Measurements from ENCODE around the gene SPEG. TPM values are rescaled to one million over a fixed set of nuclear protein-coding genes. Genes with fewer than 3 reads are reported as not detected.

SPEG gene
- total RNA-seq, 4 donors from 2014 or later, result 3.2 to 49.5 (median 10.2) TPM

DNA sequence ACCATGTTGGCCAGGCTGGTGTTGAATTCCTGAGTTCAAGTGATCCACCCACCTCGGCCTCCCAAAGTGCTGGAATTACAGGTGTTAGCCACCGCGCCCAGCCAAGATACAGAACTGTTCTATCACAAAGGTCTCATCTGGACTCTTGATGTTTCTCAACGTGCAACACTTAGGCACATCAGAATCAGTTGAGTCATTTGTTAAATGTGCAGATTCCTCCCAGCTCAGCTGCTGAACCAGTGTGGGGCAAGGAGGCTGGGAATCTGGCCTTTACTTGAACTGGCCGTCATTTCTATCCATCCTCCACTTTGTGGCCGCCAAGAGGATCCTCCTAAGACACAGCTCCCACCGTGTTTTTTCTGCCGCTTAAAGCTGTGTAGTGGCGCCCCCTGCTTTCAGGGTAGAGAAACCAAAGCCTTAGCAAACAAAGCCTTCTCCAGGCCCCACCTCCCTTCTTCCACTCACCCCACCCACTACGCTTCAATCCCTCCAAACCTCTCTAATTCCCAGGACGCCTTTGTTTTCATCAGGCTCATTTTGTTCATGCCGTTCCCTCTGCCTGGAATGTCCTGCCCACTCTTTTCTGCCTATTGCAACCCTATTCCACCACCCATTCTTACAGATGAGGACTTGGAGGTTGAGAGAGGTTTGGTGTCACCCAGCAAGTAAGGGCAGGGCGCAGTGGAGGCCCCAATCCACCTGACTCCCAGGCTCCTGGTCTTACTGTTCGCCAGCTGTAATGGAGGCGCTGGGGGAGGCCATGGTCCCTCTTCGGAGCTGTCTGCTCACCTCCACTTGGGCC lies 776 bp upstream of the SPEG start:
- Histone ChIP-seq H3K9me3 (no peaks in the 10 kb centered on the region), H3K27ac (peak overlapping the region in 2 of 4 donors; percentile 43 to 84), H3K4me3 (peak overlapping the region in 1 of 4 donors; percentile 32), H3K27me3 (peaks cover 0 to 12% of the 10 kb centered on the region in 2 donors), H3K4me1 (peaks cover 0 to 16% (median 5%) of the 10 kb centered on the region in 4 donors), H3K36me3 (no peaks in the 10 kb centered on the region)
- no peak for DNase-seq
- no peak for TF ChIP-seq POLR2A (IDR thresholded peaks at IDR 0.05)
- TF ChIP-seq, protein P1, sequence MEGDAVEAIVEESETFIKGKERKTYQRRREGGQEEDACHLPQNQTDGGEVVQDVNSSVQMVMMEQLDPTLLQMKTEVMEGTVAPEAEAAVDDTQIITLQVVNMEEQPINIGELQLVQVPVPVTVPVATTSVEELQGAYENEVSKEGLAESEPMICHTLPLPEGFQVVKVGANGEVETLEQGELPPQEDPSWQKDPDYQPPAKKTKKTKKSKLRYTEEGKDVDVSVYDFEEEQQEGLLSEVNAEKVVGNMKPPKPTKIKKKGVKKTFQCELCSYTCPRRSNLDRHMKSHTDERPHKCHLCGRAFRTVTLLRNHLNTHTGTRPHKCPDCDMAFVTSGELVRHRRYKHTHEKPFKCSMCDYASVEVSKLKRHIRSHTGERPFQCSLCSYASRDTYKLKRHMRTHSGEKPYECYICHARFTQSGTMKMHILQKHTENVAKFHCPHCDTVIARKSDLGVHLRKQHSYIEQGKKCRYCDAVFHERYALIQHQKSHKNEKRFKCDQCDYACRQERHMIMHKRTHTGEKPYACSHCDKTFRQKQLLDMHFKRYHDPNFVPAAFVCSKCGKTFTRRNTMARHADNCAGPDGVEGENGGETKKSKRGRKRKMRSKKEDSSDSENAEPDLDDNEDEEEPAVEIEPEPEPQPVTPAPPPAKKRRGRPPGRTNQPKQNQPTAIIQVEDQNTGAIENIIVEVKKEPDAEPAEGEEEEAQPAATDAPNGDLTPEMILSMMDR (IDR thresholded peaks at IDR 0.05), result peak in 2 of 6 experiments; percentile 24 to 38

DNA sequence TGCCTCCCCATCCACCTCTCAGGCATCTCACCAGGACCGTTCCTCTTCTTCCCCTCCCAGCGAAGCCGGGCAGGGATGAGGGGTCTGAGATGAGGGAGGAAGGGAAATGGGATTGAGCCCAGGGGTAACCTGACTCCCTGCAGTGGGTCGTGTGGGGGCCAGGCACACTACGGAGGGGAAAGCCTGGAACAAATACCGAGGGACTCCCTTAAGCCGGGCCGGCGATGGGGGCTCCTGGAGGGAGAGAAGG lies 250 bp upstream of the SPEG start:
- Histone ChIP-seq H3K27me3 (peaks cover 0 to 12% of the 10 kb centered on the region in 2 donors), H3K4me1 (peaks cover 0 to 16% (median 5%) of the 10 kb centered on the region in 4 donors), H3K9me3 (no peaks in the 10 kb centered on the region), H3K36me3 (no peaks in the 10 kb centered on the region), H3K27ac (peak overlapping the region in 2 of 4 donors; percentile 43 to 84), H3K4me3 (peak overlapping the region in 1 of 4 donors; percentile 32)
- TF ChIP-seq, protein P1 (IDR thresholded peaks at IDR 0.05), result no peak
- TF ChIP-seq POLR2A (IDR thresholded peaks at IDR 0.05), result no peak
- no peak for DNase-seq

DNA sequence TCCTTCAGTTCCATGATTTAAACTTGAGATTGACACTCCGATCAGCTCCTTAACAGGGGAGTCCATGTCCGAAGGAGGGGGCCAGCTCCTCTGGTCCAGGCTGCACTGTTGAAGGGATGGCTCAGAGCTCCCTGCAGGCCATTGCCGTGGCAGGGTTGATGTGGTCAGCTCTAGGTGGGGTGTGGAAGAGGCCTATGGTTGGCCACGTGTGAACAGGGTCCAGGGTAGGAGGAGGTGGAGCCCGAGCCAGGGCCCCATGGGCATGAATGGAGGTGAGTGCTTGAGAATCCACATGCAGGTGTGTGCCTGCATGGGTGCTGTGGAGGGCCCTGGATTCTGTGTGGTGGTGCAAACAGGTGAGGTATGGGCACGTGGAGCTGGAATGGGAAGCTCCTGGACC lies 1.1 kb downstream of the SPEG start:
- Histone ChIP-seq H3K36me3 (no peaks in the 10 kb centered on the region), H3K27me3 (peaks cover 0 to 12% of the 10 kb centered on the region in 2 donors), H3K4me3 (no peak overlapping the region), H3K27ac (peak overlapping the region in 1 of 4 donors; percentile 84), H3K4me1 (peaks cover 0 to 16% (median 5%) of the 10 kb centered on the region in 4 donors), H3K9me3 (no peaks in the 10 kb centered on the region)
- TF ChIP-seq, protein P1 (IDR thresholded peaks at IDR 0.05), result no peak
- TF ChIP-seq POLR2A (IDR thresholded peaks at IDR 0.05), result no peak
- DNase-seq, result no peak

DNA sequence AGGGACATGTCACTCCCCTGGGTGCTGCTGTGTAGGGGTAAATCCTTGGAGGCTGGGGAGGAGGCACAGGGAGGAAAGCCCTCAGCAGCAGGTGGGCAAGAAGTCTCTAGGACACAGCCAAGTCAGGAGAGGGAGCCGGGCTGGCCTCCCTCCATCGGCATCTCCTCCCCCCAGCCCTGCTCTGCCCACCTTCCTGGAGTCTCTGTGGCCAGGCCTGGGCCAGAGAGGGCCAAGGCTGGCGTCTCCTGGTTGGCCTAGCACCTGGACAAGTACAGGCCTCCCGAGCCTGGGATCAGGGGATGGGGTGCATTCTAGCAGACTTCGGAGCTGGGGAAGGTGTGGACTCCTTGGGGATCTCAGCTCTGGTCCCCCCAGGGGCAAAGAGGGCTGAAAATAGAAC lies 1.8 kb downstream of the SPEG start:
- TF ChIP-seq, protein P1 (IDR thresholded peaks at IDR 0.05), result no peak
- TF ChIP-seq POLR2A (IDR thresholded peaks at IDR 0.05), result no peak
- DNase-seq, result no peak
- Histone ChIP-seq H3K36me3 (no peaks in the 10 kb centered on the region), H3K27me3 (peaks cover 0 to 16% of the 10 kb centered on the region in 2 donors), H3K9me3 (no peaks in the 10 kb centered on the region), H3K27ac (peak overlapping the region in 1 of 4 donors; percentile 84), H3K4me3 (no peak overlapping the region), H3K4me1 (peaks cover 0 to 20% (median 5%) of the 10 kb centered on the region in 4 donors)

DNA sequence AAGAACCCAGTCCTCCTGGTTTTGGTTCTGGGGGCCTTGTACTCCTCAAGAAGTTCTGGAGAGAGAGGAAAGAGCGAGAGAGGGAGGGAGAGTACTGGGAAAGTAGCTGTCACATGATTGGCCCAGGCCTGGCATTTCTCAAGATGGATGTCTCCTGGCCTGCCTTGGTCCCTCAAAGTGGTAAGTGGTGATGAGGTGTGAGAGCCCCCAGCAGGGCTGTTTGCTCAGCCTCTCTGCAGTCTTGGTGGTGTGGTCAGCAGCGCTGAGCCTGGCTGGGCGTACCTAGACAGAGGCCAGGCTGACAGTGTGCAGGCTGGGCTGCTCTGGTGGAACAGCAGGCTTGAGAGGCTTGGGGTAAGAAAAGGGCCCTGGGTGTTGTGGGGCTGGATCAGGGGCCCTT lies 2.5 kb downstream of the SPEG start:
- Histone ChIP-seq H3K27ac (peak overlapping the region in 1 of 4 donors; percentile 84), H3K27me3 (peaks cover 0 to 18% of the 10 kb centered on the region in 2 donors), H3K36me3 (no peaks in the 10 kb centered on the region), H3K4me1 (peaks cover 0 to 24% (median 6%) of the 10 kb centered on the region in 4 donors), H3K9me3 (no peaks in the 10 kb centered on the region), H3K4me3 (no peak overlapping the region)
- TF ChIP-seq, protein P1 (IDR thresholded peaks at IDR 0.05), result no peak
- no peak for TF ChIP-seq POLR2A (IDR thresholded peaks at IDR 0.05)
- DNase-seq, result no peak

Data from Peyer's patch (tissue), 4 donors.